Activated CD8-positive, alpha-beta T cell treated with anti-CD3 and anti-CD28 coated beads for 36 hours (primary cell): ENCODE measurements around the gene ELOVL6. TPM values are rescaled to one million over a fixed set of nuclear protein-coding genes. Genes with fewer than 3 reads are reported as not detected.

Source experiments
- ATAC-seq: fragments of 200-7000 bp; cut with Tn5 transposase; one replicate; pipeline ENCODE4 v1.10.0; 2021; ENCODE audit warnings: mild to moderate bottlenecking, moderate library complexity
- CTCF ChIA-PET: fragments of 350-600 bp; sonication (Branson Sonifier 250); formaldehyde crosslinking; loops from one replicate; lab custom pipeline; 2021; ENCODE audit warnings: antibody characterized with exemption; lab: Charles Lee
- POLR2A ChIA-PET: fragments of 350-600 bp; sonication (Branson Sonifier 250); formaldehyde crosslinking; loops from one replicate; lab custom pipeline; 2021; ENCODE audit warnings: antibody characterized with exemption; lab: Charles Lee
- DNase-seq: peaks from one replicate; pipeline ENCODE4 v3.0.0-alpha.2; 2020
- H3K27ac Mint-ChIP-seq: one replicate; pipeline ENCODE4 v1.8.0; 2021; ENCODE audit warnings: mild to moderate bottlenecking, mixed read lengths
- H3K27me3 Mint-ChIP-seq: one replicate; pipeline ENCODE4 v1.8.0; 2021; ENCODE audit warnings: mixed read lengths
- H3K36me3 Mint-ChIP-seq: one replicate; pipeline ENCODE4 v1.8.0; 2021; ENCODE audit warnings: low read depth, mixed read lengths
- H3K4me1 Mint-ChIP-seq: one replicate; pipeline ENCODE4 v1.8.0; 2021; ENCODE audit warnings: low read depth, mixed read lengths
- H3K4me3 Mint-ChIP-seq: one replicate; pipeline ENCODE4 v1.8.0; 2021; ENCODE audit warnings: mild to moderate bottlenecking, moderate library complexity, mixed read lengths
- H3K9me3 Mint-ChIP-seq: one replicate; pipeline ENCODE4 v1.8.0; 2021; ENCODE audit warnings: mixed read lengths
- intact Hi-C: fragments of 100-400 bp; cut with micrococcal nuclease; formaldehyde crosslinking; loops from one replicate; pipeline ENCODE4 v1.10.0; 2022
- total RNA-seq, 2 experiments: library from RNA; stranded (reverse); gene quantifications; one replicate each; pipeline ENCODE4 v1.2.3, GENCODE V29; 2021
- TF ChIP-seq, protein P1 (sequence below): fragments of 200-600 bp; IDR thresholded peaks from one replicate; pipeline ENCODE4 v1.8.0; 2022; ENCODE audit warnings: antibody characterized with exemption, mild to moderate bottlenecking

The ELOVL6 gene
- total RNA-seq, 2 experiments from 2014 or later = 4.7 to 7.7 TPM

DNA sequence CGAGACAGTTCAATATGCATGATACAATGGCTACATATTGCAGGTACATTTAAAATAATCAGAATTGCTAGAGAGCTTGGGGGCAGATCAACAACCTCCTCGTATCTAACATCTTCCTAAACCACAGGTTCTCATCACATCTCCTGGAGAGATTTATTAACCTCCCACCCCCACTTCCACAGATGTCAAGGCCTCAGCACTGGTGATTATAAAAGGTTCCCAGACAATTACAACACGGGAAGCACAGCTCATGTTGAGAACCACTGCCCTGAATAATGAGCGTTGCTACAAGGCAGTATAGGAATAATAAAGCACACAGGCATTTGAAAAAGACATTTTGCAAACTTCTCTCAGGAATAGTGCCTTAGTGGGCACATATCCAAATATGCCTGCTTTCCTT is 42.8 kb downstream of the ELOVL6 start:
- peaks cover 3% of the 10 kb centered on the region for H3K4me1 Mint-ChIP-seq
- H3K36me3 Mint-ChIP-seq = no peaks in the 10 kb centered on the region
- CTCF ChIA-PET = interaction anchor here (1.3 kb wide), 1 partner anchor 10 kb away, joined by 3 read pairs; no protein-coding TSS in a partner anchor
- ATAC-seq = no peak
- DNase-seq = no peak
- no peak overlapping the region for H3K27ac Mint-ChIP-seq
- no peak overlapping the region for H3K4me3 Mint-ChIP-seq
- no peaks in the 10 kb centered on the region for H3K27me3 Mint-ChIP-seq
- POLR2A ChIA-PET = no interaction called here
- H3K9me3 Mint-ChIP-seq = no peaks in the 10 kb centered on the region
- intact Hi-C loops = no loop called here
- TF ChIP-seq, protein P1, sequence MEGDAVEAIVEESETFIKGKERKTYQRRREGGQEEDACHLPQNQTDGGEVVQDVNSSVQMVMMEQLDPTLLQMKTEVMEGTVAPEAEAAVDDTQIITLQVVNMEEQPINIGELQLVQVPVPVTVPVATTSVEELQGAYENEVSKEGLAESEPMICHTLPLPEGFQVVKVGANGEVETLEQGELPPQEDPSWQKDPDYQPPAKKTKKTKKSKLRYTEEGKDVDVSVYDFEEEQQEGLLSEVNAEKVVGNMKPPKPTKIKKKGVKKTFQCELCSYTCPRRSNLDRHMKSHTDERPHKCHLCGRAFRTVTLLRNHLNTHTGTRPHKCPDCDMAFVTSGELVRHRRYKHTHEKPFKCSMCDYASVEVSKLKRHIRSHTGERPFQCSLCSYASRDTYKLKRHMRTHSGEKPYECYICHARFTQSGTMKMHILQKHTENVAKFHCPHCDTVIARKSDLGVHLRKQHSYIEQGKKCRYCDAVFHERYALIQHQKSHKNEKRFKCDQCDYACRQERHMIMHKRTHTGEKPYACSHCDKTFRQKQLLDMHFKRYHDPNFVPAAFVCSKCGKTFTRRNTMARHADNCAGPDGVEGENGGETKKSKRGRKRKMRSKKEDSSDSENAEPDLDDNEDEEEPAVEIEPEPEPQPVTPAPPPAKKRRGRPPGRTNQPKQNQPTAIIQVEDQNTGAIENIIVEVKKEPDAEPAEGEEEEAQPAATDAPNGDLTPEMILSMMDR = no peak

DNA sequence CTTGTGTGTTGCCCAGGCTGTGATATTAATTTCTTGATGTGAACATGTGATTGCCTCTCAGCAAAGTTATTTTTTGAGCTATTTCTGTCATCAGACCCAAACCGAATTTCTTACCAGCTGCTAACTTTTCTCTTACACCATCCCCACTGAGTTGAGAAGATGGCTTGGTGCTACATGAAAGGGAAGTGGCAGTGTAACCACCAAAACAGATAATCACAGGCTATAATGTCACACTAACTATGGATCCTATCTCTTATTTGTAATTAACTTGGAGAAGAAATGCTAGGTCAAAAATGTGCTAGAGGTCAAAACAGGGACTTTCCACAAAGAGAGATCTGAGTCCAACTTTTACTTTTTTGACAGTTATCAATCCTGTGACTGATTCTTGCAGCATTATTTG is 43.8 kb downstream of the ELOVL6 start:
- H3K27ac Mint-ChIP-seq = no peak overlapping the region
- no peak overlapping the region for H3K4me3 Mint-ChIP-seq
- H3K27me3 Mint-ChIP-seq = no peaks in the 10 kb centered on the region
- ChIA-PET CTCF (interaction anchor here (1.8 kb wide), 2 partner anchors 10 to 12 kb away, joined by 5 read pairs; no protein-coding TSS in a partner anchor), POLR2A (no interaction called here)
- DNase-seq = no peak
- no peak for ATAC-seq
- H3K36me3 Mint-ChIP-seq = no peaks in the 10 kb centered on the region
- TF ChIP-seq, protein P1 = no peak
- no peaks in the 10 kb centered on the region for H3K9me3 Mint-ChIP-seq
- no peaks in the 10 kb centered on the region for H3K4me1 Mint-ChIP-seq
- intact Hi-C loops = no loop called here

DNA sequence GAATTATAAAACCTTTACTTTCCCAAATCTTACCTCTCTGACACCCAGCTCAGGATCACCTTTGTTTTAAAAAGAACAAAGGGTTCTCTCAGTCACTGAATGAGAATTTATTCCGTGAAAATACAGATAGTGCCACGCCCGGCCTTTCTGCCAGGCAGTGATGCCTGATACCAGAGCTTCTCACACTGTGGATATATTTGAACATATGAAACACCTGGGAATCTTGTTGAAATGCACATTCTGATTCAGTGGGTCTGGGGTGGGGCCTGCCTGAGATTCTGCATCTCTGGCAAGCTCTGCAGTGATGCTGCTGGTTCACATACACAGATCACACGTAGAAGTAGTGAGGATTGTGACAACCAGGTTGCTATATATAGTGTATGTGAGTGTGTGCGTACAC is 46.0 kb downstream of the ELOVL6 start:
- DNase-seq (no peak), ATAC-seq (no peak)
- H3K9me3 Mint-ChIP-seq = no peaks in the 10 kb centered on the region
- TF ChIP-seq, protein P1 = no peak
- H3K36me3 Mint-ChIP-seq = no peaks in the 10 kb centered on the region
- CTCF ChIA-PET = interaction anchor here (1.7 kb wide), 1 partner anchor 9 kb away, joined by 3 read pairs; no protein-coding TSS in a partner anchor
- no peak overlapping the region for H3K27ac Mint-ChIP-seq
- H3K4me1 Mint-ChIP-seq = no peaks in the 10 kb centered on the region
- intact Hi-C loops = no loop called here
- POLR2A ChIA-PET = interaction anchor here (1.2 kb wide), 1 partner anchor 44 kb away, joined by 3 read pairs; no protein-coding TSS in a partner anchor
- no peaks in the 10 kb centered on the region for H3K27me3 Mint-ChIP-seq
- no peak overlapping the region for H3K4me3 Mint-ChIP-seq

DNA sequence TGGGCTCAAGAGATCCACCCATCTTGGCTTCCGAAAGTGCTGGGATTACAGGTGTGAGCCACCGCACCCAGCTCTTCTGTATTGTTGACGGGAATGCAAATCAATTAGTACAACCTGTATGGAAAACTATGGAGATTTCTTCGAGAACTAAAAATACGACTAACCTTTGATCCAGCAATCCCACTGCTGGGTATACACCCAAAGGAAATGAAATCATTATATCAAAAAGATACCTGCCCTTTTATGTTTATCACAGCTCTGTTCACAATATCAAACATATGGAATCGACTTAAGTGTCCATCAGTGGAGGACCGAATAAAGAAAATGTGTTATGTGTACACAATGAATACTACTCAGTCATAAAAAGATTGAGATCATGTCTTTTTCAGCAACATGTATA is 49.3 kb downstream of the ELOVL6 start:
- no peaks in the 10 kb centered on the region for H3K27me3 Mint-ChIP-seq
- ChIA-PET CTCF (no interaction called here), POLR2A (no interaction called here)
- TF ChIP-seq, protein P1 = no peak
- peaks cover 5% of the 10 kb centered on the region for H3K36me3 Mint-ChIP-seq
- intact Hi-C loops = no loop called here
- H3K9me3 Mint-ChIP-seq = no peaks in the 10 kb centered on the region
- ATAC-seq (no peak), DNase-seq (no peak)
- H3K4me3 Mint-ChIP-seq = no peak overlapping the region
- H3K27ac Mint-ChIP-seq = no peak overlapping the region
- H3K4me1 Mint-ChIP-seq = no peaks in the 10 kb centered on the region

DNA sequence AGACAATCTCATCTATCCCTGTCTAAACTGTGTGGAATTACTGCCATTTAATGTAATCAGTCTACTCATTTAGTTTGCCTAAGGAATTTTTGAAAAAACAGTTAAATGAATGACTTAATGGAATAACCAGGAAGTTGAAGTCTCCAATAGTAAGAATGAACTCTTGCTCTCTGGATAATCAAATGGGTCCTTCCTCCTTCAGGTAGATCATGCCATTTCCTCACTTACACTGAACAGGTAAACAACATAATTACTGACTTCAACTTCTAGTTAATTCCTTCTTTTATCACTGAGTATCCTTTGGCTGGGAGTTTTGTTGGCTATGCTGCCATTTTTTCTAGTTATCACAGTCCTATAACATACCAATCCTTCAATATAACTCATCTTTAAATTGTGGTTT is 56.0 kb downstream of the ELOVL6 start:
- Mint-ChIP-seq H3K4me3 (no peak overlapping the region), H3K27ac (no peak overlapping the region), H3K27me3 (no peaks in the 10 kb centered on the region), H3K36me3 (peaks cover 5% of the 10 kb centered on the region), H3K4me1 (no peaks in the 10 kb centered on the region), H3K9me3 (no peaks in the 10 kb centered on the region)
- no peak for DNase-seq
- intact Hi-C loops = no loop called here
- ChIA-PET CTCF (no interaction called here), POLR2A (no interaction called here)
- TF ChIP-seq, protein P1 = no peak
- no peak for ATAC-seq
